ENCODE results near the gene PCNX3. TPM values are rescaled to one million over a fixed set of nuclear protein-coding genes. Genes with fewer than 3 reads are reported as not detected.
A peak's percentile ranks its signal among the peaks of the same experiment; 100 is the strongest.

PCNX3 gene
- total and polyA plus RNA-seq, 2 of the 4 experiments (the other 2 are of a cell fraction) = 5.6 to 33.2 TPM

DNA sequence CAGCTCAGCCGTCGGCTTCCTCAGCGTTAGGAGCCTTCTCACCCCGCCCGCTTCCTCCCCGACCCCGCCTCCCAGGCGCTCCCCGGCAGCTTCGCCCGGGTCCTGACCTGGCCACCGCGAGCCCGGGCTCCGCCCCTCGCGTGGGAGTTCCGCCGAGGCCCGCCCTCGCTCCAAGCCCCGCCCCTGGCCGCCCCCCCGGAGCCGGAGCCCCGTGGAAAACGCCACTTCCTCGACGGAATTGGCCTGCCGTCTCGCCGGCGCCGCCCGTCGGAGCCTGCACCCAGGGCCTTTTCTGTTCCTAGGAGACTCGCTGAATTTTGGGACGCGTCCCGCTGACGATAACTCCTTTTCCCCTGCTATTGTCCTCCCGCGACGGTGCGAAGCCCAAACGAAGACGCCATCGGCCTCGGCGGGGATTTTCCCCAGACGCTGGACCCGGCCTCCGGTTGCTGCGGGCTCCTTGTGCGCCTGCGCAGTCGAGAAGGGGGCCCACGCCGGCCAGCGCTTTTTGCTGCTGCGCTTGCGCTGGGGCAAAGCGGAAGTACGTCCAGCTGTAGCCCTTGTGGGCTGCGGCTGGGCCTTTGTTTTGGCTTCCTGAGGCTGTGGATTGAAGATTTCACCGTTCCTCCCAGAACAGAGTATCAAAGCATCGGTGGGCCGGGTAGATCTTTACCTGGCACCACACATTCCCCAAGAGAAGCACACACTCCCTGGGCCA lies 37.1 kb downstream of the PCNX3 start:
- POLR2A ChIA-PET (ENCODE audit: unreplicated experiment) = interaction anchor here (1.2 kb wide), 1 partner anchor 11 kb away, joined by 3 read pairs; no protein-coding TSS in a partner anchor
- dilution Hi-C loops (cut with HindIII; ENCODE audit: low sequenced_read_pairs, unreplicated experiment) = no loop called here
- TF ChIP-seq POLR2A (IDR thresholded peaks at IDR 0.05; ENCODE audit: low read depth, low read length) = peak; percentile 83
- TF ChIP-seq MAZ (IDR thresholded peaks at IDR 0.05; ENCODE audit: borderline replicate concordance, low read depth, low read length) = peak; percentile 98
- TF ChIP-seq BHLHE40 (IDR thresholded peaks at IDR 0.05; ENCODE audit: low read depth, low read length) = no peak
- no peak for TF ChIP-seq RAD21 (IDR thresholded peaks at IDR 0.05; ENCODE audit: low read length)
- peak overlapping the region; percentile 99 for H2AK9ac ChIP-seq (replicated peaks; ENCODE audit: low read depth, low read length, poor library complexity)
- in situ Hi-C loops (cut with MboI; ENCODE audit: low sequenced_read_pairs) = no loop called here
- H2BK20ac ChIP-seq (ENCODE audit: low read depth, low read length) = 0 out of 2 replicates have a peak overlapping the region, but pooled peaks have one; percentile 22
- H2BK120ac ChIP-seq (ENCODE audit: low read depth, low read length) = peak overlapping the region; percentile 91
- H3K9ac ChIP-seq (ENCODE audit: low read depth, low read length) = peak overlapping the region; percentile 81
- peak overlapping the region; percentile 58; the same call in 1 of the 3 replicates for H2BK15ac ChIP-seq (ENCODE audit: low read depth, low read length)
- H3K79me1 ChIP-seq (ENCODE audit: low read depth in 1 of 2, low read length in 2 of 2) = peaks cover 22 to 42% of the 10 kb centered on the region in 2 experiments; a peak in 3 of 4 replicates
- H4K5ac ChIP-seq (ENCODE audit: low read depth, low read length) = peak overlapping the region; percentile 91
- H4K91ac ChIP-seq (ENCODE audit: insufficient read depth, low read depth, low read length) = peak overlapping the region; percentile 98
- H3K14ac ChIP-seq (replicated peaks; ENCODE audit: low read depth, low read length) = peak overlapping the region; percentile 99
- H2BK5ac ChIP-seq (ENCODE audit: low read depth, low read length, poor library complexity, severe bottlenecking) = peak overlapping the region; percentile 96
- peak overlapping the region; percentile 88 for H3K18ac ChIP-seq (ENCODE audit: low read depth, low read length)
- H2AK5ac ChIP-seq (ENCODE audit: low read depth, low read length) = peak overlapping the region; percentile 99
- H3K56ac ChIP-seq (ENCODE audit: extremely low read depth, insufficient read depth, low read length) = peak overlapping the region; percentile 87
- DNase-seq = peak; percentile 93
- 0% methylated on average over 43 of the region's 68 CpGs; no CpG with 5 or more reads in 1 of the 2 experiments for WGBS, 2 experiments (ENCODE audit: extremely low coverage in 2 of 2, insufficient read length in 1 of 2)
- H3K4me3 ChIP-seq (ENCODE audit: insufficient read depth, low read depth, low read length) = peak overlapping the region; percentile 56
- no peaks in the 10 kb centered on the region for H3K27me3 ChIP-seq (ENCODE audit: control insufficient read depth, insufficient read depth, low read length)
- peak overlapping the region; percentile 97 to 99 for H4K8ac ChIP-seq (ENCODE audit: low read depth in 2 of 2, low read length in 2 of 2)
- peak overlapping the region; percentile 97 for H3K23ac ChIP-seq (ENCODE audit: low read depth, low read length)
- ATAC-seq (ENCODE audit: low read depth) = peak; percentile 93
- intact Hi-C loops (cut with micrococcal nuclease) = no loop called here
- no peaks in the 10 kb centered on the region for H3K9me3 ChIP-seq (ENCODE audit: control insufficient read depth, insufficient read depth, low read length)
- peak overlapping the region; percentile 99 for H3K4ac ChIP-seq (ENCODE audit: low read depth, low read length)
- peaks cover 14% of the 10 kb centered on the region for H3K9me1 ChIP-seq (ENCODE audit: insufficient read depth, low read length)
- H4K20me1 ChIP-seq (ENCODE audit: insufficient read depth, low read length) = peaks cover 4% of the 10 kb centered on the region; the same call in 1 of the 2 replicates
- peak overlapping the region; percentile 97 for H2AFZ ChIP-seq (replicated peaks; ENCODE audit: low read length, poor library complexity)
- peaks cover 17% of the 10 kb centered on the region for H3K4me1 ChIP-seq (ENCODE audit: control insufficient read depth, insufficient read depth, low read length)
- peak overlapping the region; percentile 97 for H3K27ac ChIP-seq (ENCODE audit: insufficient read depth, low read length)
- peaks cover 44% of the 10 kb centered on the region for H3K36me3 ChIP-seq (ENCODE audit: control insufficient read depth, insufficient read depth, low read length)
- CTCF ChIA-PET = no interaction called here
- peak overlapping the region; percentile 90 for H3K4me2 ChIP-seq (ENCODE audit: low read depth, low read length)
- BruUV-seq (replicated peaks) = no TSS peak
